SU-DHL-6 (cell line): ENCODE measurements around the gene GNB3.

ENCODE experiments used
- EZH2phosphoT487 ChIP-seq: fragments of 200-600 bp; sonication (generic), shearing (Covaris generic); conservative IDR thresholded peaks from 2 replicates; pipeline ENCODE4 v1.6.1; 2018; ENCODE audit warnings: mild to moderate bottlenecking, antibody characterized with exemption, low read length, moderate library complexity, mixed read lengths
- TF ChIP-seq, protein P1 (sequence below): fragments of 200-600 bp; sonication (generic); IDR thresholded peaks from one replicate; pipeline ENCODE4 v1.5.1; 2017; ENCODE audit warnings: antibody characterized with exemption, mild to moderate bottlenecking, low read length, moderate library complexity; ENCODE audit not compliant: insufficient read depth, poor library complexity, severe bottlenecking

DNA sequence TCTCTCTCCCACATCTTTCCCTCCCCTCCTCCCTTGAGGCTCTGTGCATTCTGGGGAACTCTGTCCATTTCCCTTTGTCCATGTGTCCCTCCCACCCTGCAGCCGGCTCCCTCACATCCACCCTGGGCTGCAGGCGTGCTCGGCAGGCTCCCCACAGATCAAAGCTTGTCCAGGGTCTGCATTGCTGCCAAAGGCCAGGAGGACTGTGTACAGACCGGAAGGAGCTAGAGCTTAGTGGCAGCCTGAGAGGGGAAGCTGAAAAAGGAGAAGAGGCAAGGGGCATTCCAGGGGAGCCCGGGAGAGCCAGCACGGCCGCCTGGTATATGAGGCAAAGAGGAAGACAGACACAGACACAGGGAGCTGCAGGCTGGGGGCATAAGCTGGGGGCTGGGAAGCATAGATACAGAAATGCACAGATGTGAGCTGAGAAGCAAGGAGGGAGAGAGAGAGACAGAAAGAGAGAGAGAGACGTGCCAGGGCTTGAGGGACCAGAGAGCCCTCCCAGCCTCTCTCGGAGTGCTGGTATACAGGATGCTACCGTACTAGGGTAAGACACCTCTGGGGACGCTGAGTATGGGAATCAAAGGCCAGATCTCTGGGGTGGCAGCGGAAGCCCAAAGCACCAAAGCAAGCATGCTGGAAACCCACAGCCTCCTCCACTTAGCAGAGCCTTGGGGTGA is 48.1 kb upstream of the GNB3 start:
- TF ChIP-seq, protein P1, sequence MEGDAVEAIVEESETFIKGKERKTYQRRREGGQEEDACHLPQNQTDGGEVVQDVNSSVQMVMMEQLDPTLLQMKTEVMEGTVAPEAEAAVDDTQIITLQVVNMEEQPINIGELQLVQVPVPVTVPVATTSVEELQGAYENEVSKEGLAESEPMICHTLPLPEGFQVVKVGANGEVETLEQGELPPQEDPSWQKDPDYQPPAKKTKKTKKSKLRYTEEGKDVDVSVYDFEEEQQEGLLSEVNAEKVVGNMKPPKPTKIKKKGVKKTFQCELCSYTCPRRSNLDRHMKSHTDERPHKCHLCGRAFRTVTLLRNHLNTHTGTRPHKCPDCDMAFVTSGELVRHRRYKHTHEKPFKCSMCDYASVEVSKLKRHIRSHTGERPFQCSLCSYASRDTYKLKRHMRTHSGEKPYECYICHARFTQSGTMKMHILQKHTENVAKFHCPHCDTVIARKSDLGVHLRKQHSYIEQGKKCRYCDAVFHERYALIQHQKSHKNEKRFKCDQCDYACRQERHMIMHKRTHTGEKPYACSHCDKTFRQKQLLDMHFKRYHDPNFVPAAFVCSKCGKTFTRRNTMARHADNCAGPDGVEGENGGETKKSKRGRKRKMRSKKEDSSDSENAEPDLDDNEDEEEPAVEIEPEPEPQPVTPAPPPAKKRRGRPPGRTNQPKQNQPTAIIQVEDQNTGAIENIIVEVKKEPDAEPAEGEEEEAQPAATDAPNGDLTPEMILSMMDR, result no peak
- TF ChIP-seq EZH2phosphoT487, result no peak
